ENCODE data around the gene SCN3A.

DNA sequence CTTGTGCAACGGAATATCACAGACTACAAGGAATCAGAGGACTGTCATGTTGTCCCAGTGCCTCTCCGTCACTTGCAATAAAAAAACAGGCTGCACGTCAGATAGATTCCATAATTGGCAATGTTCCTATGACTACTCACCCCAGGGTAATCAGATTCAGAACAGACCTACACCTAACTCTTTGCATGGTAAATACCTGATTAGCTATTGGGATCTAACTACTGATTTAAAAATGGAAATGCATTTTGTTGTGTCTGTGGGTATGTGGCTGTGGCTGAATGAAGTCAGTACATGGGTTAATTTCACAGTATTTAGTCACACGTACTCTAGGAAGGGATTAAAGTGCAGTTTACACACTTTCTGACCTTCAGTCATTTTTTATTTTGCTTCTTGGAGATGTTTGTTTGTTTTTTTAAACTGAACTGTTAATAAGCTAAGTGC lies 91.7 kb downstream of the SCN3A start:
- TF ChIP-seq, protein P1, sequence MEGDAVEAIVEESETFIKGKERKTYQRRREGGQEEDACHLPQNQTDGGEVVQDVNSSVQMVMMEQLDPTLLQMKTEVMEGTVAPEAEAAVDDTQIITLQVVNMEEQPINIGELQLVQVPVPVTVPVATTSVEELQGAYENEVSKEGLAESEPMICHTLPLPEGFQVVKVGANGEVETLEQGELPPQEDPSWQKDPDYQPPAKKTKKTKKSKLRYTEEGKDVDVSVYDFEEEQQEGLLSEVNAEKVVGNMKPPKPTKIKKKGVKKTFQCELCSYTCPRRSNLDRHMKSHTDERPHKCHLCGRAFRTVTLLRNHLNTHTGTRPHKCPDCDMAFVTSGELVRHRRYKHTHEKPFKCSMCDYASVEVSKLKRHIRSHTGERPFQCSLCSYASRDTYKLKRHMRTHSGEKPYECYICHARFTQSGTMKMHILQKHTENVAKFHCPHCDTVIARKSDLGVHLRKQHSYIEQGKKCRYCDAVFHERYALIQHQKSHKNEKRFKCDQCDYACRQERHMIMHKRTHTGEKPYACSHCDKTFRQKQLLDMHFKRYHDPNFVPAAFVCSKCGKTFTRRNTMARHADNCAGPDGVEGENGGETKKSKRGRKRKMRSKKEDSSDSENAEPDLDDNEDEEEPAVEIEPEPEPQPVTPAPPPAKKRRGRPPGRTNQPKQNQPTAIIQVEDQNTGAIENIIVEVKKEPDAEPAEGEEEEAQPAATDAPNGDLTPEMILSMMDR (IDR thresholded peaks at IDR 0.05; ENCODE audit: low read depth, low read length, poor library complexity, severe bottlenecking), result no peak
- TF ChIP-seq EZH2phosphoT487 (IDR thresholded peaks at IDR 0.05; ENCODE audit: borderline replicate concordance, low read length), result no peak

All from DOHH2 (cell line).